A549 treated with AZD9567 at 1 μM for 4 hours (cell line): ENCODE results near the gene ANKRD65. TPM values are rescaled to one million over a fixed set of nuclear protein-coding genes. Genes with fewer than 3 reads are reported as not detected.

ENCODE experiments used
- total RNA-seq: library from RNA; stranded (reverse); fragments of 200-300 nt; extraction: Qiagen RNA extraction; gene quantifications from 5 replicates; pipeline ENCODE4 v1.2.3, GENCODE V29; 2022; ENCODE audit not compliant: insufficient read depth

The ANKRD65 gene
- total RNA-seq = 0.06 to 0.10 TPM in 2 of 5 replicates, not detected in the others

DNA sequence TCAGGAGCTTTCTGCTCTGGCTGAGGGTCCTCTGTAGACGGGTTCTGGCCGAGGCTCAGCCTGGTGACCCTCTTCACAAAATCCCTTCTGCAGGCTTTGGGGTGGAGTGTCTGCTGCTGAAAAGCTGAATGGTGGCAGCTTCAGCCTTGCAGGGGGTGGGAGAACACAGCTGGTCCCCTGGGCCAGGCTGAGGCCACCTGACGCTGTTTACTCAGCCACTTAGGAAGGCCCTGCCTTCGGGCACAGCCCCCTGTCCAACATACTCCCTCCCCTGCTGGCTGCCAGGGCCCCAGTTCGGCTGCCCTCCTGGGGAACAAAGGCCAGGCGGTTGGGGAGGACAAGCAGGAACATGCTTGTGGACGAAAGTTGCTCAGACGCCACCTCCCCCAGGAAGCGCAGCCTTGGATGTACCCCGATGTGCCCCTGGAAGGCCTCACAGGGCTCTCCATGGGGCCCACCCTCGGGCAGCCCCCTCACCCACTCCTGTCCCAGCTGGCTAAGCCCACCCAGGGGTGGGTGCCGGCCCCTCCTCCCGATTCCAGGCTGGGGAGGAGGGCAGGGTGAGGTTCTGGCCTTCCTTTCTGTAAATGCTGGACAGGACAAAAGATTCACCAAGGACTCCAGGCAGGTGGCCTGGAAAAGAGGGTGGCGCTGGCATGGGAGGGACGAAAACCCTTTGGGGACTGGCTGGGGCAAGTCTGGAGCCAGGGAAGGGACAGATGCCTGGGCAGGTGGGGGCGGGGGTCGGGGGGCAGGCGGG is at the start of gene ANKRD65:
Gene ANKRD65, minus strand, starts transcription at position 130 of the 760 bp plus-strand sequence. CDS start 271 bp downstream, outside the sequence.

DNA sequence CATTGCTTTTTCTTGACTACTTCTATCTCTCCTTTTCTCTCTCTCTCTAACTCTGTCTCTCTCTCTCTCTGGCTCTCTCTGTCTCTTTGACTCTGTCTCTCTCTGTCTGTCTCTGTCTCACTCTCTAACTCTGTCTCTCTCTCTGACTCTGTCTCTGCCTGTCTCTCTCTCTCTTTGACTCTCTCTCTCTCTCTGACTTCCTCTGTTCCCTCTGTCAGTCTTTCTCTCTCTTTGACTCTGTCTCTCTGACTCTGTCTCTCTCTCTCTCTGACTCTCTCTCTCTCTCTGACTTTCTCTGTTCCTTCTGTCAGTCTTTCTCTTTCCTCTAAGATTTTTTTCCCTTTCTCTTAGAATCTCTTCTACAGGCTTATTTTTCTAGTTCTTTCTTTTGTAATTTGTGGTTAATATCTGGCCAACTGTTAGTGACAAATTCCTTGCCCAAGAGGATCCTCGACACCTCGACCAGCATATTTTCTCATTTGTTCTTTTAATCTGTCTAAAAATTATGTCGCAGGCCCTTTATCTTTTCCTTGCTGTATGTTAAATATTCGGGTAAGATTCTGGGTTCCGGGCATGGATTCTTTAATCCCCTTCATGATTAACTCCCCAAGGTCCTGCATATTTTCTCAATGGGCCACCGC is 28.1 kb upstream of the ANKRD65 start, which contains the start of gene ATAD3C:
Gene ATAD3C, plus strand, starts transcription at position 591 of the 641 bp plus-strand sequence. CDS start 995 bp downstream, outside the sequence.

DNA sequence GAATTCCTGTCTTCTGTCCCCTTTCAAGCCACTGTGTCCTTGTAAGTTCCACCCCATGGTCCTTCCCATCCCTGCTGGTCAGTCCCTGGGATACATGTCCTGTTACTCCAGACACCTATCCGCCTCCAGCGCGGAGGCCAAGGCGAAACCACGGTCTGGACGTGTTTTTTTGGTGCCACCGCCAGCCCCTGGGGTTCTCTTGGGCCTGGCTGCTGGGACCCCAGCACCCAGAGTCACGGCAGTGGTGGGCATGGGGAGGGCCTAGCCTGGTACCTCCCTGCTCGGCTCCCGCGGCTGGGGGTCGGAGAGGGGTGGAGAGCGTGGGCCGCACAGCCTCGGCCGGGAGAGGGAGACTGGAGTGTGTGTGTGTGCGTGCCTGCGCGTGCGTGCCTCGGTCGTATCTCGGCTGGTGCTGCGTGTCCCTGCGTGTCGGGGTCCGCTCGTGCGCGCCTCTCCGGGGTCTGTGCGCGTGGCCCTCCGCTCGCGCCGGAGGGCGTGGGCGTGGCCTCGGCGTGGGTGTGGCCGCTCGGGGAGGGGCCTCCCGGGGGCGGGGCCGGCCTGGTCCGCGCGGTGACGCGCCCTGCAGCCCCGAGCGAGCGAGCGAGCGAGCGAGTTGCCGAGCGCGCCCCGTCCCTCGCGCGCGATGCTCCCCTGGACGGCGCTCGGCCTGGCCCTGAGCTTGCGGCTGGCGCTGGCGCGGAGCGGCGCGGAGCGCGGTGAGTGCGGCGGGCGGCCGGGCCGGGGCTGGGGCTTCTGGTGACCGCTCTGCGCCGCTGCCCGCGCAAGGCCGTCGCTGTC is 14.2 kb upstream of the ANKRD65 start, which contains the start of gene VWA1:
Gene VWA1, plus strand, starts transcription at position 585 of the 798 bp plus-strand sequence. Its CDS starts 59 bp downstream, at position 644.

DNA sequence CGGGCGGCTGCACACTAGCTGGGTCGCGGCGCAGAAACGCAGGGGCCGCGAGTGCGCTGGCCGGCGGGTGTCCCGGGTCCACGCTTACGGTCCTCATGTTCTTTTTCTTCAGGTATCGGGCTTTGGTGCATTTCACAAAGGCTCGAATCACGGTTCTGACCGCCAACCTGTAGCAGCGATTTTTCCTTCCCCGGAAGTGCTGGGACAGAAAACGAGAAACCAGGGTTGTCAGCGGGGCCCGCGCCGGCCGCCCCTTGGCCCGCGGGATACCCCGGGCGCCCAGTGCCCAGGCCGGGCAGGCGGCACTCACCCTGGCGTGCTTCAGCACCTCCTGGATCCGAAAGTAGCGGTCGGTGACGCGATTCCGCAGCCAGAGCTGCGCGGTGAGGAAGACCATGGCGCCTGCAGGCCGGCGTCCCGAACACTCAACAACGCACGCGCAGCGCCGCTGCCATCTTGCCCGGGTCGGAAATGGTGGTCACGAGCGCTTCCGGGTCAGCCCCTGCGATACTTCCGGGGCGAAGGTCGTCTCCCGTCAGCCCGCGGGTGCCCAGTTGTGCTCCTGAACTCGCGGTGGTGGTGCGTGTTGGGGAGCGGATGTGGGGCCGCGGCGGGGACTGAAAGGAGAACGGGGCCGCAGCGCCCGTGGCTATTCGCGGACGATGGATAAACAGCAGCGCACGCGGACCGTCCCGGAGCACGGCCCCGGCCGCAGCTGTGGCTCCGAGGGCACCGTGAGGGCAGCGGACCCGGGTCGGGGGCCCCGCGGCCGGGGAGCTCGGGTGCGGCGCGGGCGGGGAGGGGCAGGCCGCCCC is 14.0 kb downstream of the ANKRD65 start, which contains the start of gene MRPL20:
Gene MRPL20, minus strand, starts transcription at position 473 of the 815 bp plus-strand sequence. Its CDS starts 76 bp downstream, at position 397.

DNA sequence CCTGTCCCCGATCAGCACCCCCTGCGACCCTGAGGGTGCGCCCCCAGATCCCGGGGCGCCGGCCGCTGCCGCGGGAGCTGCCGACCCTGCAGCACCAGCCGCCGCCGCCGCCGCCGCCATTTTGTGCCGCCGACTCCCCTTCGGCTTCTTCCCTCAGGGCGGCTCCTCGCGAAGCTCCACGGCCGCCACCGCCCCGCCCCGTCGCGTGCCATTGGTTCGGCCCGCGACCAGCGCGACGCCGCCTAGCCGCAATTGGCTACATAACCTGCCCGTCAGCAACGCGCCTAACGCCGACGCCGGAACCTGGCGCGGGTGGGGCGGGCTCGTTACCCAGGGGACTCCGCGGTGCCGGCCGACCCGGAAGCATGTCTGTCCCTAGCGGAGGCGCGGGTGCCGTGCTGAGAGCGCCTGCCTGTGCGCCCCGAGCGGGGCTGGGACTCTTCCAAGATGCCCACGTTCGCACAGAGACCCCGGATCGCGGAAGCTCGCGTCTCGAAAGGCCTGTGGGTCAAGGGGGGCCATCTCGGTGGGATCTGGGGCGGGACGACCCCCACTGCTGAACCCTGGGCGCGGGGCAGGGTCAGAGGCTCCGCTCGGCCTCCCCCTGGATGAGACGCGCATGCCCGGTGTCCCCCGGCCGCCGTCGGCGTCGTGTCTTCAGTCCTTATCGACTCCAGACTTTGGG is 21.7 kb downstream of the ANKRD65 start, which contains the start of gene CCNL2:
Gene CCNL2, minus strand, starts transcription at position 149 of the 685 bp plus-strand sequence. Its CDS starts 29 bp downstream, at position 120.

DNA sequence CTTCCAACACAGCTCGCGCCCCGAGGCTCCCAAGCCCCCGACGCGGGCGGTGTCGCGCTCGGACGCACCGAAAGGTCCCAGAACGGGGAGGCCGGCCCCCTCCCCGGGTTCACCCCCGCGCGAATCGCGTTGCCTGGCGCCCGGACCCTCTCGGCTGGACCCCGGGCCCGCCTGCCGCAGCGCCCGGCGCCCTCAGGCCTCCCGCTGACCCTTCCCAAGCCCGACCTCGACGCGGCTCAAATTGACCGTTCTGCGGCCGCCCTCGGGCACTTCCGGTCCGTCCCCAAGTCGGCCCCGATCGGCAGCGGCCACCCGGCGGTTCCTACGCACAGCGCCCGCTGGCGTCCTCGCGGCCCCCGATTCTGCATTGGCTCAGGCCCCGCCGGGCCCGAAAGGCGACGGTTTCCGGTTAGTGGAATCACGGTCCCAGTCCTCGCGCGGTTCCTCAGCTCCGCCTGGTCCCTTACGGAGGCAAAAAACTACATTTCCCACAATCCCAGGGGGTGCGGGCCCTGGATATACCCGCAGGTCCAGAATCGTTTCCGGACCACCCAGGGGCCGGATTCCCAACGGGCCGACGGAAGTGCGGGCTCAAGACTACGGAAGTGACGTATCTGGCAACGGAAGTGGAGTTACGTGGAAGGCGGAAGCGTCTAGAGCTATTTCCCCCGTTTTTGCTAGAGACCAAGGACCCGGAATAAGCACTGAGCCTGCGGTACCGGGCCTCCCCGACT is 46.0 kb downstream of the ANKRD65 start, which contains the start of gene AURKAIP1:
Gene AURKAIP1, minus strand, starts transcription at position 279 of the 734 bp plus-strand sequence. CDS start 451 bp downstream, outside the sequence.

Other genes with a start within 250 kb of the ANKRD65 start
- not detected in 5 replicates for gene TTLL10, start 247.4 kb downstream of the ANKRD65 start, total RNA-seq
- 0.09 to 0.20 TPM (median 0.12 TPM) in 3 of 5 replicates, not detected in the others for gene TNFRSF18, start 214.7 kb downstream of the ANKRD65 start, total RNA-seq
- 0.07 to 0.21 TPM (median 0.10 TPM) in 3 of 5 replicates, not detected in the others for gene TNFRSF4, start 207.1 kb downstream of the ANKRD65 start, total RNA-seq
- 104 to 133 TPM (median 126 TPM) in 5 replicates for gene SDF4, start 189.3 kb downstream of the ANKRD65 start, total RNA-seq
- 13.1 to 18.5 TPM (median 15.8 TPM) in 5 replicates for gene B3GALT6, start 189.0 kb downstream of the ANKRD65 start, total RNA-seq
- 1.1 to 1.6 TPM (median 1.5 TPM) in 4 of 5 replicates, not detected in the other for gene C1QTNF12, start 174.6 kb downstream of the ANKRD65 start, total RNA-seq
- 44.2 to 51.4 TPM (median 48.2 TPM) in 5 replicates for gene UBE2J2, start 147.4 kb downstream of the ANKRD65 start, total RNA-seq
- 1.1 to 18.6 TPM (median 1.4 TPM) in 5 replicates for gene SCNN1D, start 140.8 kb downstream of the ANKRD65 start, total RNA-seq
- gene ACAP3, start 113.3 kb downstream of the ANKRD65 start, total RNA-seq = 6.6 to 21.5 TPM (median 19.8 TPM) in 5 replicates
- gene PUSL1, start 112.7 kb downstream of the ANKRD65 start, total RNA-seq = 12.9 to 26.3 TPM (median 24.1 TPM) in 5 replicates
- 55.6 to 67.7 TPM (median 66.1 TPM) in 5 replicates for gene INTS11, start 96.6 kb downstream of the ANKRD65 start, total RNA-seq
- 18.5 to 24.0 TPM (median 22.6 TPM) in 5 replicates for gene CPTP, start 96.5 kb downstream of the ANKRD65 start, total RNA-seq
- 0.09 to 0.24 TPM (median 0.17 TPM) in 4 of 5 replicates, not detected in the other for gene TAS1R3, start 90.0 kb downstream of the ANKRD65 start, total RNA-seq
- 38.9 to 68.4 TPM (median 63.4 TPM) in 5 replicates for gene DVL1, start 71.9 kb downstream of the ANKRD65 start, total RNA-seq
- 0.13 to 3.5 TPM (median 0.20 TPM) in 4 of 5 replicates, not detected in the other for gene MXRA8, start 62.7 kb downstream of the ANKRD65 start, total RNA-seq
- gene AURKAIP1, start 46.1 kb downstream of the ANKRD65 start, total RNA-seq = 105 to 181 TPM (median 175 TPM) in 5 replicates
- 32.2 to 72.8 TPM (median 64.8 TPM) in 5 replicates for gene CCNL2, start 21.9 kb downstream of the ANKRD65 start, total RNA-seq
- gene MRPL20, start 14.0 kb downstream of the ANKRD65 start, total RNA-seq = 133 to 140 TPM (median 135 TPM) in 5 replicates
- gene VWA1, start 14.4 kb upstream of the ANKRD65 start, total RNA-seq = 8.4 to 16.5 TPM (median 15.0 TPM) in 5 replicates
- gene ATAD3C, start 28.4 kb upstream of the ANKRD65 start, total RNA-seq = not detected in 5 replicates
- gene ATAD3B, start 50.5 kb upstream of the ANKRD65 start, total RNA-seq = 0.86 to 3.6 TPM (median 3.2 TPM) in 5 replicates
- gene ATAD3A, start 90.9 kb upstream of the ANKRD65 start, total RNA-seq = 27.2 to 40.3 TPM (median 38.7 TPM) in 5 replicates
- 0.29 to 0.60 TPM (median 0.46 TPM) in 4 of 5 replicates, not detected in the other for gene TMEM240, start 119.3 kb upstream of the ANKRD65 start, total RNA-seq
- gene SSU72, start 153.6 kb upstream of the ANKRD65 start, total RNA-seq = 88.5 to 97.7 TPM (median 95.6 TPM) in 5 replicates
- 3.9 to 8.7 TPM (median 7.5 TPM) in 5 replicates for gene FNDC10, start 178.9 kb upstream of the ANKRD65 start, total RNA-seq
- gene MIB2, start 194.2 kb upstream of the ANKRD65 start, total RNA-seq = 13.7 to 23.9 TPM (median 21.8 TPM) in 5 replicates
- gene MMP23B, start 210.9 kb upstream of the ANKRD65 start, total RNA-seq = 0.53 to 0.73 TPM (median 0.71 TPM) in 4 of 5 replicates, not detected in the other
- gene CDK11B, start 237.7 kb upstream of the ANKRD65 start, total RNA-seq = 18.6 to 26.2 TPM (median 25.1 TPM) in 5 replicates